Measurements from ENCODE around the gene SASH1. TPM values are rescaled to one million over a fixed set of nuclear protein-coding genes. Genes with fewer than 3 reads are reported as not detected.
A peak's percentile ranks its signal among the peaks of the same experiment; 100 is the strongest.

Gene SASH1
- total RNA-seq, 1 experiment from 2014 or later = 19.2 TPM

DNA sequence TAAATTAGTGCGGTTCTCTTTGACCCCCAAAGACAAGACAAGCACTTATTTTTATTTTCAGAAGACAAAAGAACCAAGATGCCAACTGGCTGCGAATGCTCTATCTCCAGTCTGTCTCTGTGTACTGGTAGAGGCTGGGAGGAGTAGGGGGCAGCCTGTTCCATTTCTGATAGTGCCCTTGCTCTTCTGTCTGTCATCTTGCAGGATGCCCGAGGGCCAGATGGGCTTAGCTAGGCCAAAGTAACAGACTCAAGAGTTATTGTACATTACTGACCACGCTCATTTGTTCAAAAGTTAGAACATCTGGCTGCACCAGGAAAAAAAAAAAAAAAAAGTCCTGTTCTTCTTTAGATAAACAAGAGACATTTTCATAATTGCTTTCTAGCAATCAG lies 206.1 kb downstream of the SASH1 start:
- H3K9me3 ChIP-seq (ENCODE audit: low read depth, low read length, poor library complexity, severe bottlenecking) = no peaks in the 10 kb centered on the region
- BruUV-seq (replicated peaks) = no TSS peak
- no peak overlapping the region for H3K27ac ChIP-seq (ENCODE audit: low read depth, low read length, poor library complexity, severe bottlenecking)
- H3K36me3 ChIP-seq (ENCODE audit: insufficient read depth, low read length, poor library complexity, severe bottlenecking) = peaks cover 5% of the 10 kb centered on the region
- H3K4me3 ChIP-seq (ENCODE audit: low read depth, low read length, poor library complexity, severe bottlenecking) = no peak overlapping the region
- H3K27me3 ChIP-seq (replicated peaks; ENCODE audit: insufficient read depth, low read depth, low read length, poor library complexity) = no peaks in the 10 kb centered on the region
- POLR2A ChIA-PET (ENCODE audit: low non-redundant PET) = interaction anchor here (0.6 kb wide), 1 partner anchor 47 kb away, joined by 4 read pairs; no protein-coding TSS in a partner anchor
- no peak for TF ChIP-seq CTCF (conservative IDR thresholded peaks at IDR 0.05; ENCODE audit: low read depth, low read length)
- no peak for TF ChIP-seq EZH2 (IDR thresholded peaks at IDR 0.05; ENCODE audit: borderline replicate concordance, low read depth, low read length, poor library complexity, severe bottlenecking)
- no peak for DNase-seq (ENCODE audit: low spot score)
- H3K4me1 ChIP-seq (ENCODE audit: insufficient read depth, low read length, poor library complexity, severe bottlenecking) = no peaks in the 10 kb centered on the region
- intact Hi-C loops (cut with micrococcal nuclease; ENCODE audit: unreplicated experiment) = no loop called here
- CTCF ChIA-PET = no interaction called here

- no peaks in the 10 kb centered on the region for H3K9me3 ChIP-seq (ENCODE audit: low read depth, low read length, poor library complexity, severe bottlenecking)
- ChIA-PET CTCF (no interaction called here), POLR2A (ENCODE audit: low non-redundant PET) (no interaction called here)
- H3K36me3 ChIP-seq (ENCODE audit: insufficient read depth, low read length, poor library complexity, severe bottlenecking) = peaks cover 5% of the 10 kb centered on the region
- H3K27me3 ChIP-seq (replicated peaks; ENCODE audit: insufficient read depth, low read depth, low read length, poor library complexity) = no peaks in the 10 kb centered on the region
- H3K27ac ChIP-seq (ENCODE audit: low read depth, low read length, poor library complexity, severe bottlenecking) = no peak overlapping the region
- H3K4me3 ChIP-seq (ENCODE audit: low read depth, low read length, poor library complexity, severe bottlenecking) = no peak overlapping the region
- no peaks in the 10 kb centered on the region for H3K4me1 ChIP-seq (ENCODE audit: insufficient read depth, low read length, poor library complexity, severe bottlenecking)
- intact Hi-C loops (cut with micrococcal nuclease; ENCODE audit: unreplicated experiment) = no loop called here
- TF ChIP-seq CTCF (conservative IDR thresholded peaks at IDR 0.05; ENCODE audit: low read depth, low read length) (no peak), EZH2 (IDR thresholded peaks at IDR 0.05; ENCODE audit: borderline replicate concordance, low read depth, low read length, poor library complexity, severe bottlenecking) (no peak)
- TSS peak; percentile 42 for BruUV-seq (replicated peaks)
- no peak for DNase-seq (ENCODE audit: low spot score)
Observed at GRCh38 chr6:148550569-148550968, 207.9 kb downstream of the SASH1 start.

- H3K27ac ChIP-seq (ENCODE audit: low read depth, low read length, poor library complexity, severe bottlenecking) = no peak overlapping the region
- ChIA-PET POLR2A (ENCODE audit: low non-redundant PET) (no interaction called here), CTCF (no interaction called here)
- no TSS peak for BruUV-seq (replicated peaks)
- H3K27me3 ChIP-seq (replicated peaks; ENCODE audit: insufficient read depth, low read depth, low read length, poor library complexity) = no peaks in the 10 kb centered on the region
- intact Hi-C loops (cut with micrococcal nuclease; ENCODE audit: unreplicated experiment) = no loop called here
- no peak overlapping the region for H3K4me3 ChIP-seq (ENCODE audit: low read depth, low read length, poor library complexity, severe bottlenecking)
- DNase-seq (ENCODE audit: low spot score) = no peak
- peaks cover 5% of the 10 kb centered on the region for H3K36me3 ChIP-seq (ENCODE audit: insufficient read depth, low read length, poor library complexity, severe bottlenecking)
- no peak for TF ChIP-seq EZH2 (IDR thresholded peaks at IDR 0.05; ENCODE audit: borderline replicate concordance, low read depth, low read length, poor library complexity, severe bottlenecking)
- no peak for TF ChIP-seq CTCF (conservative IDR thresholded peaks at IDR 0.05; ENCODE audit: low read depth, low read length)
- no peaks in the 10 kb centered on the region for H3K4me1 ChIP-seq (ENCODE audit: insufficient read depth, low read length, poor library complexity, severe bottlenecking)
- H3K9me3 ChIP-seq (ENCODE audit: low read depth, low read length, poor library complexity, severe bottlenecking) = no peaks in the 10 kb centered on the region
Observed at GRCh38 chr6:148551226-148551625, 208.6 kb downstream of the SASH1 start.

Measured in A673 (cell line).